ENCODE results near the gene GPA33.
A peak's percentile ranks its signal among the peaks of the same experiment; 100 is the strongest.
"Not testable (repeated sequence)": the region's sequence is repeated elsewhere in the genome, so short reads cannot be mapped to it uniquely, and the experiment has no call there.

GPA33 gene

GRCh38 chr1:167054531-167054930 lies 35.6 kb downstream of the GPA33 start:
- DNase-seq = no peak

GRCh38 chr1:167052389-167052788 lies 37.8 kb downstream of the GPA33 start:
- DNase-seq = no peak

GRCh38 chr1:167051907-167052306 lies 38.3 kb downstream of the GPA33 start:
- no peak for DNase-seq

DNA sequence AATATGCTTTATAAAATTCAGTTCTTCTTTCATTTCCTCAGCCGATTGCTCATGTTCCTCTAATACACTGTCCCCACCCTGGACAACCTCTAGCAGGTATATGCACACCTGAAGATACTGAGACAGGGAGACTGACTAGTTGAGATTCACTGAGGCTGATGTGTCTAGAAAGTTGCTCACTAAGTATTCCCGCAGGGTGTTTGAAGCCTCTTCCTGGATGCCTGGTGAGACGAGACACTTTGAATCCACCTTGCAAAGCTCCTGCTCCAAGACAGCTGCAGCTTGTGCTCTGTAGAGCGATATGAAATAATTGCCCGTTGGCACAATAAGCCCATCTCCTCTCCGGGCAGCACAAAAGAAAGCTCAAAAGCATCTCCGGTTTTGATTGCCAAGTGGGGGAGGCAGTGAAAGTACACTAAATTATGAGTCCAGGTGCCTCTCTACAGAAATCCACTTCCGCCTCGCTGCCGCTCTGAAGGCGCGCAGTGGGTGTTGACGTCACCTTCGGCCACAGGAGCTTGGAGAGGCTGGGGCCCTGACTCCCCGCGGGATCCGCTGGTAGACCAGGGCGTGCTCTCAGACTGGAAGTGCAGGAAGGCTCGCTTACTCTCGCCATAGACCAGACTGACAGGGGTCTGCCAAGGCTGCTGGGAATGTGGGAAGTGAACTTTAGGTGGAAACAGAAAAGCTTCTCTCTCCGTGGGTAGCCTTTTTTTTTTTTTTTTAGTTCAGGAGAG lies 46.3 kb downstream of the GPA33 start:
- DNase-seq = peak; percentile 74

DNA sequence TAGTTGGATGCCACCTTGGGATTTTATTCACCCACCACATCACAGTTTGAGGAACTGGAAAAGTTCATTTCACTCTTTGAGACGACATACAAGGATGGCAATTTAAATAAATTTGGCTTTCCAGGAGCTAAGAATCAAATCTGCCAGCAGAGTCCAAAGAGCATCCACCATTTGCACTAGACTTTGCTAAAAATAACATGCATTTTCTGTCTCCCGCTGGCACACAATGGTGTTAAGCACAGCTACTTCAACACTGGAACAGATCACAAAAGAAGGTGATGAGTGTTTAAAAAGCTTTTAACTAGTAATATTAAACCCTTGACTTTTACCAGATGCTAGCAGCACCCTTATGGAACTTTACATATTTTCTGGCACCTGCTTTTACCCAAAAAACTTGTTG lies 56.5 kb downstream of the GPA33 start:
- DNase-seq = peak; percentile 9

- not testable (repeated sequence) for DNase-seq
Observed at GRCh38 chr1:167029553-167029952, 60.6 kb downstream of the GPA33 start.

DNA sequence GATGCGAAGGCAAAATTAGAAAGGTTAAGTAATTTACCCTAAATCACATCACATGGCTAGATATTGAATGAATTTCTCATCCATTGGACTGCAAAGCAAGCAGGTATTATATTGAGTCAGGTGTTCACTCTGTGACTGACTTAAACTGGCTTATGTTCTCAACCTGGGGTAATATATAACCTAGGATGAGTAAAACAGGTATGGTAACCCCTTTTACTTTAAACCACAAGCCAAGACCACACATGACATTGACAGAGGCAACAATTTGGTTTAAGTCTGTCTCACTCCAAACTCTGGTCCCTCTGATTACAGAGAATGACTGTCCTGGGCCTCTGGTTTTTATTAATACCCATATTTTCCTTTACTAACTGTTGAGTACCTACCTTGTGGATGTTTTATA lies 67.8 kb downstream of the GPA33 start:
- DNase-seq = no peak

DNA sequence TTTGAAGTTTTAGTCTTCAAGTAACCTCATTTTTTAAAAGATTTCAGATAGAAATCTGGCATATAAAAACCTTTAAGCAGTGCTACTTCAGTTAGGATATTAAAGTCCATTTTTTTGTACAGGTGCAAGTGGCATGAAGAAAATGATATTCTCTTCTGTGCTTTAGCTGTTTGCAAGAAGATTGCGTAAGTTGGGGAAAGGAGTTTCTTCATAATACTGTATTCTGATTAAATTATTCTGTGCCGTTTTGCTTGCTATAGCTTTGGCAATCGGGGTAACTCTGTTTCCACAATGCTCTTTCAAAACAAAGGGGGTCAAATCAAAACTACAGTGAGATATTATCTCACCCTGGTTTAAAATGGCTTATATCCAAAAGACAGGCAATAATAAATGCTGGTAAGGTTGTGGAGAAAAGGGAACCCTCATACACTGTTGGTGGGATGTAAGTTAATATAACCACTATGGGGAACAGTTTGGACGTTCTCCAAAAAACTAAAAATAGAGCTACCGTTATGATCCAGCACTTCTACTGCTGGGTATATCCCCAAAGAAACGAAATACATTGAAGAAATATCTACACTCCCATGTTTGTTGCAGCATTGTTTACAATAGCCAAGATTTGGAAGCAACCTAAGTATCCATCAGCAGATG lies 74.0 kb downstream of the GPA33 start:
- no peak for DNase-seq

- DNase-seq = no peak
Observed at GRCh38 chr1:167013108-167013929, 76.9 kb downstream of the GPA33 start.

DNA sequence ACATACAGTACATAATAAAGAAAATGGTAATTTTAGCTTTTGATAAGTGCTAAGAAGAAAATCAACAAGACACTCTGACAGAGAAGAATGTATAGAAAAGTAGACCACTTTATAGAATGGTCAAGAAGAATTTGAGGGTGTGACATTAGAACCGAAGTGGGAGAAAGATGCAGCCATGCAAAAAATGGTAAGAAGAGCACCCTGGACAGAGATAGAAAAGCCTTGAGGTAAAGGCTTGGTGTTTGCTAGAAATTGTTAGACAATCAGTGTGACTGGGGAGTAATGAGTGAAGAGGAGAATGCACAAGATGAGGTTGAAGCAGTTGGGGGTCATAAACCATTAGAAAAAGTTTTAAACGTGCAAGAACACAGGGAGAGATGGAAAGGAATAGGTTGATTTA lies 77.6 kb downstream of the GPA33 start:
- DNase-seq = no peak

- DNase-seq = no peak
Observed at GRCh38 chr1:167011560-167012191, 78.5 kb downstream of the GPA33 start.

DNA sequence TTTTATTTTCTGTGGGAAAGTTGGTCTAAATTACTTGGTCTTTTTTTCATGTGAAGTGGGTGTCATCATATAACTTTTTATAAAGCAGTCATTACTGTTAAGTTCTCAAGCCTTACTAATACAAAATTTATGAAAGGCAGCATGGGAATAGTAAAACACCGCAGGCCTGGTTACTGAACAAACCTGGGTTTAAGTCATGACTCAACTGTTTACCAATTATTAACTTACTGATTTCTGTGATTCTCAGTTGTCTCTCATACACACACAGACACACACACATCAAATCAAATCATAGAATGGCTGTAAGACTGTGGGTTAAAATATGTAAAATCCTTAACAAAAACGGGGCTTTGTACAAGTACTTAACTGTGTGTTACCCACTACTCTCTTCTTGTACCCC lies 86.5 kb downstream of the GPA33 start:
- DNase-seq = no peak
